IMR-90 (cell line): ENCODE results near the gene LRRC8B. TPM values are rescaled to one million over a fixed set of nuclear protein-coding genes. Genes with fewer than 3 reads are reported as not detected.

Experiments
- ATAC-seq: fragments of 200-7000 bp; cut with Tn5 transposase; 2 replicates; pipeline ENCODE4 v1.9.1; 2020; ENCODE audit warnings: low read depth, mild to moderate bottlenecking, moderate library complexity
- BruUV-seq: library from RNA; stranded (reverse); fragments of 400-500 nt; replicated peaks from 2 replicates; lab custom pipeline; 2021; lab: Mats Ljungman, UMichigan
- CTCF ChIA-PET: fragments of 300-600 bp; formaldehyde crosslinking; extraction: SDS; loops from one replicate; lab custom pipeline; 2021; ENCODE audit warnings: antibody characterized with exemption; lab: Yijun Ruan, JAX
- POLR2A ChIA-PET: fragments of 300-600 bp; sonication (Branson Sonifier 250); formaldehyde crosslinking; loops from one replicate; lab custom pipeline; 2022; ENCODE audit warnings: antibody characterized with exemption; ENCODE audit not compliant: unreplicated experiment; lab: Charles Lee
- DNase-seq: peaks from one replicate; pipeline ENCODE4 v3.0.0; 2013
- H2AFZ ChIP-seq: replicated peaks from 2 replicates; pipeline ENCODE3; 2013; ENCODE audit warnings: low read length, mild to moderate bottlenecking; ENCODE audit not compliant: poor library complexity
- H2AK5ac ChIP-seq: 2 replicates; pipeline ENCODE4 v1.6.1; 2013; ENCODE audit warnings: low read depth, low read length, inconsistent platforms
- H2AK9ac ChIP-seq: replicated peaks from 2 replicates; pipeline ENCODE3; 2013; ENCODE audit warnings: mild to moderate bottlenecking, low read depth, low read length, moderate library complexity; ENCODE audit not compliant: poor library complexity
- H2BK120ac ChIP-seq: 2 replicates; pipeline ENCODE4 v1.6.1; 2013; ENCODE audit warnings: low read depth, low read length, inconsistent platforms
- H2BK15ac ChIP-seq: 3 replicates; pipeline ENCODE4 v1.6.1; 2013; ENCODE audit warnings: low read depth, low read length, inconsistent platforms
- H2BK20ac ChIP-seq: 2 replicates; pipeline ENCODE4 v1.6.1; 2013; ENCODE audit warnings: low read depth, mild to moderate bottlenecking, inconsistent platforms, low read length, moderate library complexity
- H2BK5ac ChIP-seq: 2 replicates; pipeline ENCODE4 v1.6.1; 2013; ENCODE audit warnings: mild to moderate bottlenecking, low read depth, low read length, inconsistent platforms; ENCODE audit not compliant: poor library complexity, severe bottlenecking
- H3K14ac ChIP-seq: replicated peaks from 2 replicates; pipeline ENCODE4 v1.6.1; 2013; ENCODE audit warnings: low read depth, low read length, inconsistent platforms
- H3K18ac ChIP-seq: 2 replicates; pipeline ENCODE4 v1.6.1; 2013; ENCODE audit warnings: low read depth, low read length, control low read depth
- H3K23ac ChIP-seq: 2 replicates; pipeline ENCODE4 v1.6.1; 2013; ENCODE audit warnings: low read depth, low read length, inconsistent platforms
- H3K27ac ChIP-seq: 2 replicates; pipeline ENCODE4 v1.5.1; 2013; ENCODE audit warnings: mild to moderate bottlenecking, control low read depth, low read length; ENCODE audit not compliant: insufficient read depth
- H3K27me3 ChIP-seq: 2 replicates; pipeline ENCODE4 v1.6.1; 2013; ENCODE audit warnings: low read length; ENCODE audit not compliant: control insufficient read depth, insufficient read depth
- H3K36me3 ChIP-seq: 2 replicates; pipeline ENCODE4 v1.6.1; 2013; ENCODE audit warnings: low read length, mixed read lengths; ENCODE audit not compliant: control insufficient read depth, insufficient read depth
- H3K4ac ChIP-seq: 2 replicates; pipeline ENCODE4 v1.6.1; 2013; ENCODE audit warnings: low read depth, low read length, inconsistent platforms
- H3K4me1 ChIP-seq: 2 replicates; pipeline ENCODE4 v1.6.1; 2013; ENCODE audit warnings: low read length, mixed read lengths; ENCODE audit not compliant: control insufficient read depth, insufficient read depth
- H3K4me2 ChIP-seq: 2 replicates; pipeline ENCODE4 v1.6.1; 2013; ENCODE audit warnings: low read depth, mild to moderate bottlenecking, control low read depth, low read length, moderate library complexity
- H3K4me3 ChIP-seq: 2 replicates; pipeline ENCODE4 v1.5.1; 2013; ENCODE audit warnings: low read depth, mild to moderate bottlenecking, control low read depth, low read length, moderate library complexity; ENCODE audit not compliant: insufficient read depth
- H3K56ac ChIP-seq: 2 replicates; pipeline ENCODE4 v1.6.1; 2013; ENCODE audit warnings: low read length, inconsistent platforms; ENCODE audit not compliant: insufficient read depth; ENCODE audit errors: extremely low read depth
- H3K79me1 ChIP-seq, 2 experiments: 2 replicates each; pipeline ENCODE4 v1.6.1; 2013; ENCODE audit warnings: low read length in 2 of 2, inconsistent platforms in 1 of 2, low read depth in 1 of 2
- H3K9ac ChIP-seq: 2 replicates; pipeline ENCODE4 v1.6.1; 2013; ENCODE audit warnings: low read depth, low read length, control low read depth
- H3K9me1 ChIP-seq: 2 replicates; pipeline ENCODE4 v1.6.1; 2013; ENCODE audit warnings: low read length, inconsistent platforms; ENCODE audit not compliant: insufficient read depth
- H3K9me3 ChIP-seq: 2 replicates; pipeline ENCODE4 v1.6.1; 2013; ENCODE audit warnings: low read length; ENCODE audit not compliant: control insufficient read depth, insufficient read depth
- H4K20me1 ChIP-seq: 2 replicates; pipeline ENCODE4 v1.6.1; 2013; ENCODE audit warnings: low read length, inconsistent platforms; ENCODE audit not compliant: insufficient read depth
- H4K5ac ChIP-seq: 2 replicates; pipeline ENCODE4 v1.6.1; 2013; ENCODE audit warnings: mild to moderate bottlenecking, low read depth, low read length, control low read depth
- H4K8ac ChIP-seq, 2 experiments: 2 replicates each; pipeline ENCODE4 v1.6.1; 2013; ENCODE audit warnings: low read depth in 2 of 2, low read length in 2 of 2, control low read depth in 1 of 2, inconsistent platforms in 1 of 2
- H4K91ac ChIP-seq: 2 replicates; pipeline ENCODE4 v1.6.1; 2013; ENCODE audit warnings: low read depth, low read length, inconsistent platforms; ENCODE audit not compliant: insufficient read depth
- CEBPB ChIP-seq: IDR thresholded peaks from 2 replicates; pipeline ENCODE4 v1.6.1; 2012; ENCODE audit warnings: low read depth, low read length, improper control_type of control experiment
- CHD1 ChIP-seq: IDR thresholded peaks from 2 replicates; pipeline ENCODE4 v1.6.1; 2012; ENCODE audit warnings: low read depth, low read length, improper control_type of control experiment
- WGBS, 2 experiments: methylation state at CpG; one replicate each; pipeline versions ENCODE4 v1.1.5 to v1.1.7; 2013; ENCODE audit warnings: missing lambda C conversion rate in 2 of 2; ENCODE audit not compliant: insufficient read length in 1 of 2; ENCODE audit errors: extremely low coverage in 2 of 2; 5-methylcytosine and 5-hydroxymethylcytosine counted together
- dilution Hi-C: fragments of 300-500 bp; cut with HindIII; formaldehyde crosslinking; loops from one replicate; pipeline ENCODE4 v1.14.3; 2018; ENCODE audit warnings: low sequenced_read_pairs; ENCODE audit not compliant: unreplicated experiment
- in situ Hi-C: fragments of 300-500 bp; cut with MboI; formaldehyde crosslinking; loops from 3 replicates; pipeline ENCODE4 v1.14.3; 2019; ENCODE audit warnings: low sequenced_read_pairs, inconsistent platforms, mixed read lengths
- intact Hi-C: fragments of 100-400 bp; cut with micrococcal nuclease; formaldehyde crosslinking; loops from 2 replicates; pipeline ENCODE4 v1.10.0; 2022
- polyA plus RNA-seq, 3 experiments: library from polyadenylated mRNA; depleted of rRNA; stranded (reverse); fragments of >200 nt; gene quantifications; 2 replicates each; pipeline ENCODE4 v1.2.3, GENCODE V29; 2012; ENCODE audit warnings: low replicate concordance in 1 of 3
- total RNA-seq: library from RNA; depleted of rRNA; stranded (reverse); fragments of >200 nt; gene quantifications from 2 replicates; pipeline ENCODE4 v1.2.3, GENCODE V29; 2012
- TF ChIP-seq, protein P1 (sequence below): fragments of 150-350 bp; IDR thresholded peaks from 2 replicates; pipeline ENCODE4 v1.6.1; 2017; ENCODE audit warnings: mild to moderate bottlenecking, antibody characterized with exemption, low read length, low read depth

The LRRC8B gene
- total and polyA plus RNA-seq, 2 of the 4 experiments (the other 2 are of a cell fraction) = 0.74 to 1.8 TPM

DNA sequence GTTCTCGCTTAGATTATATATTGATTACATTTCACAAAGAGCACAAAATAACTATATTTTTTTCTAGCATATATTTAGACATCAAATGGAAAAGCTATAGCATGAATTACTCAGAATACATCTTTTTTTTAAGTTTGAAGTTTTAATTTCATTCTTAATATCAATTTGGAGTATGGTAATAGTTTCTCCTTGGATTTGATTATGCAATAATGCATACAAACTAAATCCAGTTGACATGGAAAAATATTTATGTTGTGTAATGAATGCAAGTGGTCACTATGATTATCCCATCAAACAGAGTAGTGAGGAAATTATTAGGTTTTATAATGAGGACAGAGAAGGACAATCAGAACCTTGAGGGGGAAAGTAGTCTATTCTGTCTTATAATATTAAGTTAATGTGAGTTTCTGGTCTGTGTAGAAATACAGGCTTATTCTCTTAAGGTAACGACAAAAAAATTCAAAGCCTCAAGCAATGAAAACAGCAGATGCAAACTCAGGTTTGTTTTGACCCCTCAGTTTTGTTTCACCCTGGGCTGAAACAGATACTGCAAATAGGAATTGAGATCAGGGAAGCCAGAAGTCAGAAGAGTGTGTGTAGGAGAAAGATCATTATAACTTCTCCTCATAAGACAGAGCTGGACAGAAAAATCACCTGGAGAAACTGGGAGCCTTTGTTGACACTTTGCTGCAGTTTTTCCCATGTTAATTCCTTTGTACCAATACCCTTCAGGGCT lies 23.7 kb downstream of the LRRC8B start:
- Histone ChIP-seq H3K9ac (no peak overlapping the region), H3K56ac (no peak overlapping the region), H3K23ac (no peak overlapping the region), H2AK5ac (no peak overlapping the region), H3K14ac (no peak overlapping the region), H4K5ac (no peak overlapping the region), H3K9me1 (no peaks in the 10 kb centered on the region), H3K18ac (no peak overlapping the region), H3K27me3 (no peaks in the 10 kb centered on the region), H2AK9ac (no peak overlapping the region), H3K36me3 (no peaks in the 10 kb centered on the region), H4K91ac (no peak overlapping the region), H3K4me2 (no peak overlapping the region), H3K79me1 (no peaks in the 10 kb centered on the region), H4K20me1 (no peaks in the 10 kb centered on the region), H3K27ac (no peak overlapping the region), H2BK120ac (no peak overlapping the region), H4K8ac (no peak overlapping the region), H2AFZ (no peak overlapping the region), H3K4me3 (no peak overlapping the region), H2BK15ac (no peak overlapping the region), H3K4me1 (no peaks in the 10 kb centered on the region), H2BK20ac (no peak overlapping the region), H2BK5ac (no peak overlapping the region), H3K4ac (no peak overlapping the region), H3K9me3 (no peaks in the 10 kb centered on the region)
- in situ Hi-C loops = no loop called here
- BruUV-seq = no TSS peak
- WGBS, 2 experiments = no CpG with 5 or more reads among the region's 2 CpGs
- dilution Hi-C loops = no loop called here
- CTCF ChIA-PET = no interaction called here
- DNase-seq (no peak), ATAC-seq (no peak)
- POLR2A ChIA-PET = no interaction called here
- intact Hi-C loops = no loop called here
- TF ChIP-seq CHD1 (no peak), CEBPB (peak; percentile 67; the same call in 1 of the 2 replicates)
- TF ChIP-seq, protein P1, sequence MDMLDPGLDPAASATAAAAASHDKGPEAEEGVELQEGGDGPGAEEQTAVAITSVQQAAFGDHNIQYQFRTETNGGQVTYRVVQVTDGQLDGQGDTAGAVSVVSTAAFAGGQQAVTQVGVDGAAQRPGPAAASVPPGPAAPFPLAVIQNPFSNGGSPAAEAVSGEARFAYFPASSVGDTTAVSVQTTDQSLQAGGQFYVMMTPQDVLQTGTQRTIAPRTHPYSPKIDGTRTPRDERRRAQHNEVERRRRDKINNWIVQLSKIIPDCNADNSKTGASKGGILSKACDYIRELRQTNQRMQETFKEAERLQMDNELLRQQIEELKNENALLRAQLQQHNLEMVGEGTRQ = no peak
